HTERT RPE-1 (cell line): ENCODE data around the gene LMAN2.
"Not testable (repeated sequence)": the region's sequence is repeated elsewhere in the genome, so short reads cannot be mapped to it uniquely, and the experiment has no call there.

Experiments
- in situ Hi-C: fragments of 300-500 bp; cut with MboI; formaldehyde crosslinking; loops from 4 replicates; pipeline ENCODE4 v1.14.3; 2020; ENCODE audit warnings: low sequenced_read_pairs

LMAN2 gene

GRCh38 chr5:177365845-177366527, 14.5 kb upstream of the LMAN2 start:
- in situ Hi-C loops: no loop called here

GRCh38 chr5:177364159-177364962, 12.9 kb upstream of the LMAN2 start:
- in situ Hi-C loops: no loop called here

GRCh38 chr5:177363565-177363964, 12.1 kb upstream of the LMAN2 start:
- in situ Hi-C loops: no loop called here

- in situ Hi-C loops: no loop called here
Measured at GRCh38 chr5:177362610-177363507, 11.4 kb upstream of the LMAN2 start.

- in situ Hi-C loops: no loop called here
Measured at GRCh38 chr5:177362292-177362609, 10.8 kb upstream of the LMAN2 start.

- in situ Hi-C loops: no loop called here
Measured at GRCh38 chr5:177361418-177362291, 10.2 kb upstream of the LMAN2 start.

GRCh38 chr5:177360740-177361139, 9.3 kb upstream of the LMAN2 start:
- in situ Hi-C loops: not testable (repeated sequence)

GRCh38 chr5:177359860-177360259, 8.4 kb upstream of the LMAN2 start:
- in situ Hi-C loops: no loop called here

GRCh38 chr5:177359451-177359851, 8.0 kb upstream of the LMAN2 start:
- in situ Hi-C loops: no loop called here

- in situ Hi-C loops: no loop called here
Measured at GRCh38 chr5:177358370-177358819, 6.9 kb upstream of the LMAN2 start.

GRCh38 chr5:177357459-177358351, 6.2 kb upstream of the LMAN2 start, which contains the start of gene RGS14:
Gene RGS14 (plus strand): TSS chr5:177357924. CDS start chr5:177358025, 101 bp downstream.
- in situ Hi-C loops: no loop called here

GRCh38 chr5:177357146-177357458, 5.6 kb upstream of the LMAN2 start:
- in situ Hi-C loops: no loop called here

GRCh38 chr5:177356746-177357145, 5.3 kb upstream of the LMAN2 start:
- in situ Hi-C loops: no loop called here

GRCh38 chr5:177355868-177356168, 4.3 kb upstream of the LMAN2 start:
- in situ Hi-C loops: no loop called here

GRCh38 chr5:177355162-177355867, 3.8 kb upstream of the LMAN2 start:
- in situ Hi-C loops: no loop called here

GRCh38 chr5:177354711-177355110, 3.2 kb upstream of the LMAN2 start:
- in situ Hi-C loops: no loop called here

- in situ Hi-C loops: no loop called here
Measured at GRCh38 chr5:177354256-177354655, 2.8 kb upstream of the LMAN2 start.

- in situ Hi-C loops: no loop called here
Measured at GRCh38 chr5:177353093-177353492, 1.6 kb upstream of the LMAN2 start.

- in situ Hi-C loops: no loop called here
Measured at GRCh38 chr5:177350776-177351391, 584 bp downstream of the LMAN2 start.
